ENCODE measurements around the gene TMEM14A.
"Not testable (repeated sequence)": the region's sequence is repeated elsewhere in the genome, so short reads cannot be mapped to it uniquely, and the experiment has no call there.

TMEM14A gene

GRCh38 chr6:52704060-52704459 lies 33.1 kb downstream of the TMEM14A start:
- no peak for DNase-seq

GRCh38 chr6:52704781-52705502 lies 34.0 kb downstream of the TMEM14A start:
- DNase-seq = not testable (repeated sequence)

- no peak for DNase-seq
These were observed 35.1 kb downstream of the TMEM14A start for GRCh38 chr6:52706001-52706400.

- DNase-seq = no peak
These were observed 37.2 kb downstream of the TMEM14A start for GRCh38 chr6:52707963-52708680.

GRCh38 chr6:52712136-52712535 lies 41.2 kb downstream of the TMEM14A start:
- DNase-seq = no peak

- DNase-seq = not testable (repeated sequence)
These were observed 43.8 kb downstream of the TMEM14A start for GRCh38 chr6:52714761-52715160.

- DNase-seq = no peak
These were observed 47.6 kb downstream of the TMEM14A start for GRCh38 chr6:52718550-52718949.

GRCh38 chr6:52720321-52720720 lies 49.4 kb downstream of the TMEM14A start:
- DNase-seq = no peak

GRCh38 chr6:52724042-52724405 lies 53.1 kb downstream of the TMEM14A start:
- no peak for DNase-seq

GRCh38 chr6:52724406-52725121 lies 53.7 kb downstream of the TMEM14A start:
- no peak for DNase-seq

GRCh38 chr6:52725143-52725534 lies 54.2 kb downstream of the TMEM14A start:
- no peak for DNase-seq

- DNase-seq = no peak
These were observed 54.8 kb downstream of the TMEM14A start for GRCh38 chr6:52725535-52726192.

- DNase-seq = no peak
These were observed 55.3 kb downstream of the TMEM14A start for GRCh38 chr6:52726193-52726542.

GRCh38 chr6:52726741-52727535 lies 56.0 kb downstream of the TMEM14A start:
- DNase-seq = no peak

GRCh38 chr6:52727908-52728307 lies 57.0 kb downstream of the TMEM14A start:
- no peak for DNase-seq

- no peak for DNase-seq
These were observed 57.5 kb downstream of the TMEM14A start for GRCh38 chr6:52728394-52728793.

GRCh38 chr6:52729576-52729975 lies 58.7 kb downstream of the TMEM14A start:
- no peak for DNase-seq

- DNase-seq = no peak
These were observed 60.8 kb downstream of the TMEM14A start for GRCh38 chr6:52731719-52732118.

- no peak for DNase-seq
These were observed 62.3 kb downstream of the TMEM14A start for GRCh38 chr6:52733172-52733571.

GRCh38 chr6:52734072-52734471 lies 63.2 kb downstream of the TMEM14A start:
- no peak for DNase-seq

GRCh38 chr6:52735071-52735470 lies 64.2 kb downstream of the TMEM14A start:
- no peak for DNase-seq

- no peak for DNase-seq
These were observed 65.2 kb downstream of the TMEM14A start for GRCh38 chr6:52736145-52736544.
